K562 (cell line): ENCODE results near the gene METTL24. TPM values are rescaled to one million over a fixed set of nuclear protein-coding genes. Genes with fewer than 3 reads are reported as not detected.
"Not testable (repeated sequence)": the region's sequence is repeated elsewhere in the genome, so short reads cannot be mapped to it uniquely, and the experiment has no call there.

Source experiments
- ATAC-seq: fragments of 200-7000 bp; cut with Tn5 transposase; 3 replicates; pipeline ENCODE4 v1.9.1; 2020; ENCODE audit warnings: moderate library complexity
- BruUV-seq: library from RNA; stranded (reverse); fragments of 400-500 nt; replicated peaks from 2 replicates; lab custom pipeline; 2021; lab: Mats Ljungman, UMichigan
- CTCF ChIA-PET: fragments of 300-600 bp; formaldehyde crosslinking; extraction: SDS; loops from one replicate; lab custom pipeline; 2021; ENCODE audit warnings: low intra/inter-chr PET ratio; lab: Yijun Ruan, JAX
- POLR2A ChIA-PET: fragments of 300-600, 350-650 bp; sonication (Branson Sonifier 250); formaldehyde crosslinking; extraction: SDS; loops from one replicate; lab custom pipeline; 2021; ENCODE audit warnings: antibody characterized with exemption, inconsistent platforms; lab: Yijun Ruan, JAX
- DNase-seq, 4 experiments: peaks; one replicate each; pipeline versions ENCODE4 v3.0.0 to v3.0.0-alpha.2; 2011 to 2018; ENCODE audit warnings: low spot score in 3 of 4, mixed read lengths in 3 of 4; ENCODE audit errors: extremely low read depth in 1 of 4
- FAIRE-seq: peaks from 2 replicates; lab custom pipeline; 2011; peaks lifted over from hg19 to GRCh38; lab: Jason Lieb, UNC
- H2AFZ ChIP-seq: 2 replicates; pipeline ENCODE4 v1.6.0; 2011; ENCODE audit warnings: low read depth, low read length, control low read depth, inconsistent platforms
- H3K27ac ChIP-seq: fragments of 200-600 bp; 3 replicates; pipeline ENCODE4 v1.8.0; 2011; ENCODE audit warnings: low read depth, mild to moderate bottlenecking, control low read depth, inconsistent platforms, low read length, moderate library complexity, mixed read lengths; ENCODE audit errors: extremely low read depth
- H3K27me3 ChIP-seq, 2 experiments: fragments of 300-600 bp in 1 of 2; 2 replicates in 1 of 2; 3 replicates in 1 of 2; pipeline versions ENCODE4 v1.6.0 to v1.8.0; 2011; ENCODE audit warnings: inconsistent platforms in 2 of 2, low read length in 2 of 2, mild to moderate bottlenecking in 1 of 2, mixed read lengths in 1 of 2, moderate library complexity in 1 of 2; ENCODE audit not compliant: control insufficient read depth in 2 of 2, insufficient read depth in 2 of 2
- H3K36me3 ChIP-seq: fragments of 300-600 bp; 3 replicates; pipeline ENCODE4 v1.8.0; 2011; ENCODE audit warnings: mild to moderate bottlenecking, low read length, inconsistent platforms; ENCODE audit not compliant: control insufficient read depth, insufficient read depth
- H3K4me1 ChIP-seq, 2 experiments: fragments of 200-600 bp in 1 of 2; replicated peaks in 1 of 2; 2 replicates in 1 of 2; 3 replicates in 1 of 2; pipeline versions ENCODE4 v1.5.1 to v1.8.0; 2011; ENCODE audit warnings: inconsistent platforms in 2 of 2, low read length in 2 of 2, mild to moderate bottlenecking in 1 of 2, mixed read lengths in 1 of 2, moderate library complexity in 1 of 2; ENCODE audit not compliant: control insufficient read depth in 2 of 2, insufficient read depth in 2 of 2
- H3K4me2 ChIP-seq: 2 replicates; pipeline ENCODE4 v1.6.1; 2011; ENCODE audit warnings: low read length, control low read depth, inconsistent platforms, mixed read lengths; ENCODE audit not compliant: insufficient read depth
- H3K4me3 ChIP-seq: fragments of 200-600 bp; sonication (generic), shearing (Covaris generic); 2 replicates; pipeline ENCODE4 v1.5.1; 2016; ENCODE audit warnings: control low read depth, inconsistent platforms
- H3K79me2 ChIP-seq: fragments of 200-600 bp; 3 replicates; pipeline ENCODE4 v1.8.0; 2011; ENCODE audit warnings: low read length, inconsistent platforms; ENCODE audit not compliant: control insufficient read depth, insufficient read depth
- H3K9ac ChIP-seq, 2 experiments: 2 replicates each; pipeline versions ENCODE4 v1.6.0 to v1.6.1; 2011; ENCODE audit warnings: low read depth in 2 of 2, low read length in 2 of 2, control low read depth in 1 of 2, inconsistent platforms in 1 of 2, mild to moderate bottlenecking in 1 of 2, mixed read lengths in 1 of 2; ENCODE audit not compliant: insufficient read depth in 1 of 2
- H3K9me1 ChIP-seq: one replicate; pipeline ENCODE4 v1.6.0; 2011; ENCODE audit warnings: inconsistent platforms, mild to moderate bottlenecking, low read length, moderate library complexity; ENCODE audit not compliant: control insufficient read depth, insufficient read depth
- H3K9me3 ChIP-seq: replicated peaks from 2 replicates; pipeline ENCODE4 v1.5.1; 2011; ENCODE audit warnings: low read depth, low read length, inconsistent platforms; ENCODE audit not compliant: control insufficient read depth, insufficient read depth
- H4K20me1 ChIP-seq: replicated peaks from 2 replicates; pipeline ENCODE4 v1.6.1; 2011; ENCODE audit warnings: low read length, inconsistent platforms, mixed read lengths; ENCODE audit not compliant: control insufficient read depth, insufficient read depth
- NFIC ChIP-seq: fragments of 450-650 bp; IDR thresholded peaks from 2 replicates; pipeline ENCODE4 v1.6.1; 2017; ENCODE audit warnings: mild to moderate bottlenecking, inconsistent platforms
- RBM25 ChIP-seq: fragments of 200-400 bp; formaldehyde crosslinking; IDR thresholded peaks from 2 replicates; pipeline ENCODE4 v1.6.1; 2018; ENCODE audit warnings: low read length, low read depth, moderate library complexity; ENCODE audit not compliant: severe bottlenecking
- ZNF146 ChIP-seq: IDR thresholded peaks from one replicate; pipeline ENCODE4 v1.6.1; 2018; ENCODE audit warnings: missing compliant biosample characterization; ENCODE audit not compliant: unreplicated experiment
- WGBS: fragments of 100-300 bp; shearing (Covaris generic); methylation state at CpG from one replicate; pipeline ENCODE4 v1.1.6; 2016; ENCODE audit warnings: low coverage, mixed read lengths; ENCODE audit not compliant: insufficient coverage; ENCODE audit errors: missing lambda C conversion rate; 5-methylcytosine and 5-hydroxymethylcytosine counted together
- in situ Hi-C: fragments of 300-500 bp; cut with MboI; formaldehyde crosslinking; loops from 4 replicates; pipeline ENCODE4 v1.15.0; 2018; ENCODE audit warnings: inconsistent platforms, mixed read lengths
- intact Hi-C: fragments of 100-400 bp; cut with micrococcal nuclease; formaldehyde crosslinking; loops from 2 replicates; pipeline ENCODE4 v1.14.2; 2022
- polyA plus RNA-seq, 8 experiments: library from polyadenylated mRNA; depleted of rRNA in 4 of 8; stranded (reverse) in 5 of 8; unstranded in 3 of 8; fragments of >200 nt; fragmentation: Nextera tagmentation in 2 of 8; fragmentation: Illumina TruSeq in 1 of 8; extraction: Ambion mirVana in 2 of 8; extraction: Trizol in 1 of 8; gene quantifications; 2 replicates each; pipeline versions ENCODE4 v1.2.1 to v1.2.3, GENCODE V29; 2011 to 2014; ENCODE audit warnings: inconsistent platforms in 1 of 8, missing spikeins in 1 of 8
- total RNA-seq, 7 experiments: library from RNA; depleted of rRNA in 6 of 7; stranded (reverse); fragments of >200 nt in 6 of 7; fragmentation: Illumina TruSeq in 2 of 7; extraction: Trizol in 2 of 7; gene quantifications; 2 replicates each; pipeline versions ENCODE4 v1.2.1 to v1.2.3, GENCODE V29; 2011 to 2021; ENCODE audit warnings: low replicate concordance in 1 of 7

The METTL24 gene
- total and polyA plus RNA-seq, 9 of the 15 experiments (the other 6 are each of a cell fraction or from before 2014, with no cell fraction given) = not detected

GRCh38 chr6:110305832-110306231 is 52.3 kb downstream of the METTL24 start:
- POLR2A ChIA-PET, H3K9me3 ChIP-seq, H3K9me1 ChIP-seq, in situ Hi-C loops, H3K79me2 ChIP-seq, BruUV-seq, H3K27ac ChIP-seq, H3K4me3 ChIP-seq, intact Hi-C loops, H3K36me3 ChIP-seq: not testable (repeated sequence)
- 0% methylated on average over 1 of the region's 2 CpGs for WGBS
- TF ChIP-seq RBM25 (peak; percentile 24), NFIC (peak; percentile 55), ZNF146 (peak; percentile 65)
- TF ChIP-seq, all 486 proteins: peak for 3; not testable (repeated sequence) for 483
- DNase-seq, H3K9ac ChIP-seq, FAIRE-seq, H3K4me2 ChIP-seq, H4K20me1 ChIP-seq, H2AFZ ChIP-seq, H3K4me1 ChIP-seq, ATAC-seq, H3K27me3 ChIP-seq, CTCF ChIA-PET: not testable (repeated sequence)

GRCh38 chr6:110303692-110304091 is 54.5 kb downstream of the METTL24 start:
- BruUV-seq, CTCF ChIA-PET, in situ Hi-C loops, H3K36me3 ChIP-seq, DNase-seq, H3K4me2 ChIP-seq, H3K4me1 ChIP-seq, H3K27ac ChIP-seq, H2AFZ ChIP-seq, H3K9me3 ChIP-seq, H3K9ac ChIP-seq, H4K20me1 ChIP-seq, FAIRE-seq, ATAC-seq, H3K4me3 ChIP-seq, intact Hi-C loops, H3K9me1 ChIP-seq, H3K79me2 ChIP-seq: not testable (repeated sequence)
- POLR2A ChIA-PET = interaction anchor here (0.8 kb wide), 1 partner anchor 17 kb away, joined by 3 read pairs; no protein-coding TSS in a partner anchor
- peaks cover 2 to 11% of the 10 kb centered on the region in 2 experiments; a peak in 3 of 5 replicates for H3K27me3 ChIP-seq
- WGBS = 0% methylated on average over 6 of the region's 6 CpGs
